Measurements from ENCODE around the gene PDE2A.

The PDE2A gene

GRCh38 chr11:72534371-72535193 lies 139.6 kb downstream of the PDE2A start:
- no peak for DNase-seq

GRCh38 chr11:72529068-72529467 lies 145.2 kb downstream of the PDE2A start:
- DNase-seq: no peak

- no peak for DNase-seq
Measured at GRCh38 chr11:72528121-72528520, 146.1 kb downstream of the PDE2A start.
